D341Med (cell line): Measurements from ENCODE around the gene LYZL1.
"Not testable (repeated sequence)": the region's sequence is repeated elsewhere in the genome, so short reads cannot be mapped to it uniquely, and the experiment has no call there.

Experiments used
- DNase-seq: peaks from one replicate; pipeline ENCODE4 v3.0.0; 2012; ENCODE audit warnings: low spot score

The LYZL1 gene

DNA sequence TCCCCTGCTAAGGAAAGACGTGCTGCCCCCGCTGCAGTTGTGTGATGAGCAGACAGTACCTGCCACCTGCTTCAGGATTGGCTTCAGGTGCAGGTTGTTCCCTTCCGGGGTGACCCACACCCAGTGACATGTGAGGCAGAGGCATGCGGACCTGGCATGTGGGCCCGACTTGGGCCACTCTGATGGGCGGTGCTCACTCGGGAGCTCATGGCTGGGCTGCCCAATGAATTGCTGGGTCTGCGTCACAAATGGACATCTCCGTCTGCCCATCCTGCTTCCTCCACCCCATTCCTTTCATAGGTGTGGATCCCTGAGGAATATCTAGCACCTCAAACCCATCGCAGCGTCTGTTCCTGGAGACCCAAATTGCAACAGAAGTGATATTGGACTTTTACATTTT, 19.3 kb downstream of the LYZL1 start:
- not testable (repeated sequence) for DNase-seq

DNA sequence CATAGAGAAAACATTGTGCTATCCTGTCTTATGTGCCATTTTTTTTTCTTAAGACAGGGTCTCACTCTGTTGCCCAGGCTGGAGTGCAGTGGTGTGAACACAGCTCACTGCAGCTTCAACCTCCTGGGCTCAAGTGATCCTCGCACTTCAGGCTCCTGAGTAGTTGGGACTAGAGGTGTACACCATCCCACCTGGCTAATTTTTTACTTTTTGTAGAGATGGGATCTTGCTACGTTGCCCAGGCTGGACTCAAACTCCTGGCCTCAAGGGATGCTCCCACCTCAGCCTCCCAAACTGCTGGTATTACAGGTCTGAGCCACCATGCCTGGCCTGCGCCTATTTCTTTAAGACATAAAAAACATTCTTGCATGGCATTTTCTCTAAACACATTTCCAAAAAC, 20.6 kb downstream of the LYZL1 start:
- no peak for DNase-seq

DNA sequence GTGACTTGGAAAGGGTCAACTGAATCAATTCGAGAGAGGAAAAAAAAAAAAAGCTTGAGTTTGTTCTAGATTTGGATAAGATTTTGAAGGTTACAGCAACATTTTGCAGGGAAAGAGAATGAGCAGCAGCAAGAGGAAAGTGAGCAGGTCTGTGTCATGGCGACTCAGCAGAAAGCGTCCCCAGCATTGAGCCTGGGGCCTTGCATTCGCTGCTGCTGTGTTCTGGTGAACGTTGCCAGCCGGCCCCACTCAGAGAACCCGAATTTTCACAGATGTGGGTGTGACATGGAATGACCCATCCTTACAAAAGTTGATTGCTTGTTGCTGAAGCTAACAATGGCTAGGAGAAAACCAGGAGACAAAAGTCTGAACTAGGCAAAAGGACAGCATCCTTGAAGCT, 21.6 kb downstream of the LYZL1 start:
- DNase-seq, result not testable (repeated sequence)

DNA sequence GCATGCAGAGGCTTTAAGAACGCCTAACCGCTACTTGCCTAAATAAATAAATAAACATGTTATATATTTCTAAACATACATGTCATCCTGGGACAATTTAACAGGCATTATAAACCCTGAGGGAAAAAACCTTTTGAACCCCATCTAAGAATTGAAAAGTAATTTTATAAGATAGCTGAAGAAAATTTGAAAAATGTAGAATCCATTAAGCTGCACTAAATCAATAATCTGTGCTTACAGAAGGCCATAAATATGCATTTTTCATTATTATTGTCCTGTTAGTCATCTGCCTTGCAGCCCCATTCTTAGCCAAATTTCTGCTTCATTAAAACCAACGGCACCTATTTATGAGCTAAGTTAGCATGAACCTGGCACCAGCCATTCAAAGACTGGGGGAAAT, 24.2 kb downstream of the LYZL1 start:
- no peak for DNase-seq

DNA sequence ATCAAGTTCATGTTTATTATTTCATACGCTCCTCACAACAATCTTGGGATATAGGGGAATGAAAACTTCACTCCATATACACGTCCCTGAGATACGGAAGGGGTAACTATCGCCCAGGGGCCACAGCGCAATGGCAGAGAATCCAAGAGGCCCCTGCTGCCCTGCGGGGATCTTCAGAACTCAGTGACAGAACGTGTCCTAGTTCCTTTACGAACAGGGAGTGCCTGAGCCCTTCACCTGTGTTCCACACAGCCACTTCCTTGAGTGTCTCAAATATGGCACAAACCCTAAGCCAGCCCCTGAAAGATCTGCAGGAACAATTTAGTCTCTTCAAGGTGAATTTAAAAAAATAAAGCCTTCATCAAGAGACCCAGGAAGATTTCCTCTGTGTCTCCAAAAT, 25.9 kb downstream of the LYZL1 start:
- DNase-seq, result no peak

DNA sequence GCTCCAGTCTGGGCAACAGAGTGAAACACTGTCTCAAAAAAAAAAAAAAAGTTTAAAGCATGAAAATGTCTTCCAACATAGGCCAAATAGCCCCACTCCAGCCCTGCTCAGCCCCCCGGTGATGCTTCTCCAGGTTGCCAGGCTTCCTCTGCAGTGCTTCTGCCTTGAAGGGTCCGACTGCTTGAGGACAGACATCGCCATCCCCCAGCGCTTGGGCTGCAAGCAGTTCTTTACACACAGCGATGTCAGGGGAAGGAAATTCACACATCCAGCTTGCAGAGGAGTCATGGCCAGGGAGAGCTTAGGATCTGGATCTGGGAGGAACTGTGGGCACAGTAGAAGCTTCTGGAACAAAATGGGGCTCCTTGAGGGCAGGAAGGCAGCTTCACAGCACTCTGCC, 26.9 kb downstream of the LYZL1 start:
- DNase-seq, result no peak

DNA sequence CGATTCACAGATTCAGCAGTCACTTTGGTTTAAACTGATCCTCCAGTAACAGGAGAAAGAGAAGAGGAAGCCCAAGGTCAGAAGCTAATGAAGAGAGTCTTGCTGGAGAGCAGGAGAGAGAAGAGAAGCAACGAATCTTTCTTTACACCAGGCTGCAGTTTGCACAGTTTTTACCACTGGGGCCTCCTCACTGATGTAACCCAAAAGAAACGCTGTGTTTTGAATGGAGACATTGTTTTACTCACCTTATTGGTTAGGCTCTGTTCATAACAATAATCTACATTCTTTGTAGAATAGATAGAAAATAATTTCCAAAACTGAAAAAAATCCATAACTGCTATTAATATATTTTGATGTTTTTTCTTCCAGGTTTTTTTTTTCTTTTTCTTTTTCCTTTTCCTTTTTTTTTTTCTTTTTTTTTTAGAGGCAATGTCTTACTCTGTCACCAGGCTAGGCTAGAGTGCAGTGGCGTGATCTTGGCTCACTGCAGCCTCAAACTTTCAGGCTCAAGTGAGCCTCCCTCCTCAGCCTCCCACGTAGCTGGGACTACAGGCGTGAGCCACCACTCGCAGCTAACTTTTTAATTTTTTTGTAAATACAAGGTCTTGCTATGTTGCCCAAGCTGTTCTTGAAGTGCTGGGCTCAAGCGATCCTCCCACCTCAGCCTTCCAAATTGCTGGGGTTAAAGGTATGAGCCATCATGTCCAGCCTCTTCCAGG, 27.6 kb downstream of the LYZL1 start:
- no peak for DNase-seq

DNA sequence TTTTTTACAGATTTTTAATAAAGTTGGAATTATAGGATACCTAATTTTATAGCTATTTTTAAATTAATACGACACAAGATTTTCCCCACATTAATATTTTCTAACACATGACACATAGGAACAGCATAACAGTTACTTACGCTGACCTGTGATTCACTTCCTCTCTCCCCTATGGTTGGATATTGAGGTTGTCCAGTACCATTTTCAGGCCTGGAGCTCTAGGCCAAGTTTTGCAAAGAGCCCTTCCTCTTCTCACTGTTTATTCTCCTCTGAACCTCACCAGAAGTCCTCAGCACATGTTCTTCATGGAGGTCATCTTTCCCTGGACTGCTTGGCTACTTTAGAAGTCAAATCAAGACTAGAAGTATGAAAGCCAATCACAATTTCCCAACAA, 28.2 kb downstream of the LYZL1 start:
- DNase-seq, result no peak

DNA sequence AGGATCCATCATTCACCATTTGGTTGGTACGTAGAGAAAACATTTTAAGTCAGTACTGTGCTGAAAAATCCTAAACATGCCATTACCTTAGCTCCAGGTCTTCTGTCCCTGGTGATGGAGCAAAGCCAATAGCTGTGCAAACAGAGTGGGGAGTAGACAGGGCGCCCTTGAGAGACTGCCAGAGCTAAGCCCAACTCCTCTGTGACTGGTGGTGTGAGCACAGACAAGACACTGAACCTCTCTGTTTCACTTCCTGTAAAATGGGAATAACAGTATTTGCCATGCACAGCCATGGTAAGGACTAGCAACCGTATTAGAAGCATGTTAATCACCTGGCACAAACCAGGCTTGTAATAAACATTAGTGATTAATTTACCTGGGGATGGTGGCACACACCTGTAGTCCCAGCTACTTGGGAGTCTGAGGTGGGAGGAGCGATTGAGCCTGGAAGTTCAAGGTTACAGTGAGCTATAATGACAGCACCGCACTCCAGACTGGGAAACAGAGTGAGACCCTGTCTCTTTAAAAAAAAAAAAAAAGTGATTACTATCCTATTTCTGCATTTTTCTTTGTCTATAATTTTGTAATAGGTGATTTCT, 28.7 kb downstream of the LYZL1 start:
- no peak for DNase-seq

DNA sequence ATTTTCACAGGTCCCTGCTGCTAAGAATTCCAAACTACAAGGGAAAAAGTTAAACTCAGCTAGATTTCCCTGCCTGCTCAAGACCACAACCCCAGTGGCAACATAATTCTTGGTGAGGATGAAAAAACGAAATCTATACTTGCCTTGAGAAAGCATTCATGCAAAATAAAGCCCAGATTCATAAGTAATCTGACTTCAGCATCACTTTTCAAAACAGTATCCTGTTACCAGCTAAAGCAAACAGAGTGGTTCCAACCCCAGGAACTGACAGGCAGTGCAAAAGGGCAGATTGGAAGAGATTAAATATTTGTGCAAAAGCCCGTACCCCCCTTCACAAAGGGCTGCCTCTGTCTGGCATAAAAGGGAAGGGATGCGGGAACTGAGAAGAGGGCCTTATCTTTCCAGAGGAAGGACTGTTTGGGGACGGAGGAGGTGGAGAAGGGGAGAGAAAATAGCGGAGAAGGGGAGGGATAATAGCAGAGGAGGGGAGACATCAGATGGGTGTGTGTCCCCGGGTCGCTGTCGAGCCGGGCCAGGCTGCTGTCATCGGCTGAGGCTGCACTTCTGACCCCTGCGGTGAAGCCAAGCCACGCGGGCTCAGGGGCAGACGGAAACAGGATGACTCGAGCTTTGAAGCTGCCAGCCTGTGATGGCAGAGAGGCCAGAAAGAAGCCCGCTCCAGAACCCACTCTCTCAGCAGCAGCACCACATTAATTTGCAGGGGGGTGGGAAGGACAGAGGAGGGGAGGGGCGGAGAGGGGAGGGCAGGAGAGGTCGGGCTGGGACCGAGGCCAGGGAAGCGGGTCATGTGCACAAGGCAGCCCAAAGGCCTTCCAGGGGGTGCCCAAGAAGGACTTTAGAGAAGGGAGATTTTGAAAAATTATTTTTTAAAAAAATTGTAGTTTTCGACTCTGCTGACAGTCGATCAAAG, 29.5 kb downstream of the LYZL1 start:
- DNase-seq, result not testable (repeated sequence)

DNA sequence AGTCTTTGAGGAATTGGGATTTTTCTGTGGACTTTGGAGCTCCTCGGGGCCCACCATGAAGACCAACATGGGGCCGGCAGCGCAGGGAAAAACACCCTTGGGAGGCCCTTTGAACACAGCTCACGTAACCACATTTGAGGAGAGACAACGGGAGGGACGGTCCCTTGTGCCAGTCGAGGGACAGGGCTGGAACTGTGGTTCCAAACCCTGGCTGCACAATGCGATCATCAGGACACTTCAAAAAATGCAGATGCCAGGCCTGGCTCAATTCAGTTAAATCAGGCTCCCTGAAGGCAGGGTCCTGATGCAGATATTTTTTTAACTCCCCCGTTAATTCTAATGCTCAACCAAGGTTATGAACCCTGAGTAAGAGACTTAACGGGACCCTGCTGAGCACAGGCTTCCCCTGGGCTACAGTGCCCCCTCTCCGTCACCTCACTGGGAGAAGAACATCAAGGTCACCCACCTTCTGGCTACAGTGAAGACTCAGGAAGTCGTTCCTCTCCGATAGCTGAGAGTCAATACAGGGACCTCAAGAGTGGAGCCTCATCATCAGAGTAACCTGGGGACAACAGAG, 30.4 kb downstream of the LYZL1 start:
- no peak for DNase-seq

DNA sequence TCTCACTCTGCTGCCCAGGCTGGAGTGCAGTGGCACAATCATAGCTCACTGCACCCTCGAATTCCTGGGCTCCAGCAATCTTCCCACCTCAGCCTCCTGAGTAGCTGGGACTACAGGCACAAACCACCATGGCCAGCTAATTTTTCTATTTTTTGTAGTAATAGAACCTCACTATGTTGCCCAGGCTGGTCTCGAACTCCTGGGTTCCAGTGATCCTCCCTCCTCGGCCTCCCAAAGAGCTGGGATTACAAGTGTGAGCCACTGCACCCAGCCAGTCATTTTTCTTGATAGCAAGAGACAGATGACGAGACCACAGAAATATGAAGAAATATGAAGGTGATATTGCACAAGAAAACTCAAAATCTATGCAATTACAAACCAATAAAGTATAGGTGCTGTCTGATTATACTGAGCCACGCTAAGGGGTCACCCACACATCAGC, 31.8 kb downstream of the LYZL1 start:
- DNase-seq, result not testable (repeated sequence)

DNA sequence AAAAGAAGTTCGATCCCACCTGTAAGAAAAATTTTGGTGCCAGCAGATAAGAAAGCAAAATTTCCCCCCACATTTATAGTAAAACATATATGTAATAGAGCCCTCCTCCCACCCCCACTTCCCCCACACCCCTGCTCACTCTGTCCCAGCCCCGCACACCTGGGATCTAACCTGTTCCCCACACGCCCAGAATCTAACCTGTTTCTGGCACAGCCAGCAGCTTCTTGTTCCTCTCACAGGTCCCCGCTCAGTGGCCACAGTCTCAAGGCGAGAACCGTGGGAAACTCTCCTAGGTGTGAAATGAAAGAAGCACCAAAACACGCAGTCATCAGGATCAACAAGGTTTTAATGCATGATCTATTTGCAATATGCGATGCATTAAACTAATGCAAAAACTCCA, 32.8 kb downstream of the LYZL1 start:
- DNase-seq, result no peak

DNA sequence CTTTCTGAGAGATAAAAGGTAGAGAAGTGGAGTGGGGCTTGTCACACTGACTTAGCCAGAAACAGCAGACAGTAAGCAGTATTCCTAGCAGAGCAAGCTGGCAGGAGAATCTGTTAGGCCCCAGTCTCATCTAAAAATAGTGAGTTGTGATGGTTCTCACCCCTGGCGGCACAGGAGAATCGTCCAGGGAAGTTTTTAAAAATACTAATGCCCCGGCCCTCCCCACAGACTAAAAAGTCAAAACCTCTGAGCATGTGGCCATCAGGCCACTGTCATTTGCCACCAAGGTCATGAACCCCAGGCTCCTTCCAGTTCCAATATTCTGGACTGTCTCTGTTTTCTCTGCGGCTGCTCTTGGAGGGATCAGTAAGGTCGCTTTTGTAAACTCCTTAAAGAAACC, 34.0 kb downstream of the LYZL1 start:
- no peak for DNase-seq

DNA sequence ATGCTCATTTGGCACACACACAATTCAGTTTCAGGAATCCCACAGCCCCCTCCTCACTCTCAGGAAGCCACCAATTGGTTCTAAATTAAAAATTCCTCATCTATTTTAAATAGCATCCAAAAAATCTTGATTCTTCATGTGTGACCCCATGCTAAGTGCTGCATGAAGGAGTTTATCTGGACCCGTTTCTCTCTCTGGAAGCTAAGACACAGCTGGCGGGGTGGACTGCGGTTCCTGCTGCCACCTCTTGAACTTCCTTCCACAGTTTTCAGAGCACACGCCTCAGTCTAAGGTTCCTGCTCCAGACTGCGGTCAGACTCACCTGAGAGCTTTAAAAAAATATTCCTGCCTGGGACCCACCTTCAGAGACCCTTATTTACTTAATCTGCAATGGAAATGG, 34.5 kb downstream of the LYZL1 start:
- DNase-seq, result no peak

DNA sequence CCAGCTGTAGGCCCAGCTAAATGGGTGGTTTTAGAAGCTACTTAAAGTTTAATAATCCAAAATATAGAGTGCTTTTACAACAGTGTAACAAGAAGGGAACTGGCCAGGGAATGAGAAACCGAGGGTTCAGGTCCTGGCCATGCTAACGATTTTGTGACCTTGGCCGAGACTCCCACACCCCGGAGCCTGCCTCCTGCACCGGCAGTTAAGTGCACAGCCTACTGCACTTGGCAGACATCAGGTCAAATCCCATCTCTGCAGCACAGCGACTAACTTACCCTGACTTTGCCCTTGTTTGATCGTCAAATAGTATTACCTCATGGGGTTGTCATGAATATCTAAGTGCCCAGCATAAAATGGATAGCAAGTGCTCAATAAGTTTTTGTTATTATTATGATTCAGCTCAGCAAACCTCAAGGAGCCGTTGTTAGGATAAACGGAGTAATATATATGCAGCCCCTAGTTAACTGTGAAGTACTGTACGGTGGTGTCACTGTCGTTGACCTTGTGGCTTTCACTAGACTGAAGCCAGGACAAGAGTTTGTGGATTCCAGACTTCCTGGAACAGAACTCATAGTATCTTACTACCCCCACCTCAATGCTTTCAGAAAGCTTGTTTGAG, 35.5 kb downstream of the LYZL1 start:
- no peak for DNase-seq

DNA sequence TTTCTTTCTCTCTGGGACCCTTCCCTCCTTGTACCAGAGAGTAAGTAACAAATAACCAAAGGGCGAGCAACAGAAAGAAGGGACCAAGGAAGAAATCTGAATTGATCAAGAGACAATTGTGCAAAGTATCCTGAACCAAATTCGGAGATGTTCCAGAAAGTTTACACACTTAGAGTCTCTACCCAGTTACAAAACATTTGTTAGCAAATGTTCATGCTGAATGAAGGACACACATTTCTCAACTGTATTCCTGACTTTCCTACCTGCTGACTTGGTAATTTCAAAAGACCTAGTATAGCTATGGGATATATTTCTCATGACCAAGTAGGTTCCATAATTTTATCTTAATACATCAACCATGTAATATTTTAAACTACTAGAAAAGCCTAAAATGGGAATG, 37.4 kb downstream of the LYZL1 start:
- no peak for DNase-seq

DNA sequence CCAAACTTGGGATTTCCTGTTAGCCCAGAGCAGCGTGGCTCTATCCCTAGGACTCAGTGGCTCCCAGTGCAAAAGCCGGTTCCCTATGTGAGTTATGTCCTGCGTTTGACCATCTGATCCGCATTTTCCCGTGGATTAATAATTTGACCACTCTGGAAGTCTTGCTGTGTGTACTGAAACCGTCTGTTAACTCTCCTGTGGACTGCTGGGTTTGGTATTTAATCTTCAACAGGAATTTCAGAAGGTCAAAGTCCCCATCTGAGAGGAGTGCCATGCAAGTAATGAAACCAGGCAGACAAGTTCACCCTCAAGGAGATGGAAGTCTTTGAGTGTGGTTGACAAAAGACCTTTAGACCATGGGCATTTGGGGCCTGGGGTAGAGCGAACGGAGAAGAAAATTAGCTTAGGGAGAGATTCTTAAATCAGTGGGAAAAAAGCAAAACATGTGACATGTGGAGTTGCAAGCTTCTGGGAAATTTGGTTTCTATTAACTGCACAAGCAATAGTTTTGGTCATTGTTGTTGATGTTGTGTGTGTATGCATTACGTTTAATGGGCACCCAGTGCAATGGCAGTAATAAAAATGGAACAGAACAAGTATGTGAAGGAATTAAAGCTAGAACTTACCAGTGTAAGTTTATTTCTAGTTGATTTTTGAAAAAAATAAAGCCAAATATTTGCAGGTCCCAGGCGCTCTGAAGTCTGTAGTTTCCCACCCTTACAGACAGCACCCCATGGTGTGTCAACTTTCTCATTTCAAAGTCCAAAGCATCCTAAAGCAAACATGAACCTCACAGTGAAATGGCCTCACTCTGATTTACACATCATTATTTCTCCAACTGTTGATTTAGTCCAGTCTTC, 38.2 kb downstream of the LYZL1 start:
- no peak for DNase-seq

DNA sequence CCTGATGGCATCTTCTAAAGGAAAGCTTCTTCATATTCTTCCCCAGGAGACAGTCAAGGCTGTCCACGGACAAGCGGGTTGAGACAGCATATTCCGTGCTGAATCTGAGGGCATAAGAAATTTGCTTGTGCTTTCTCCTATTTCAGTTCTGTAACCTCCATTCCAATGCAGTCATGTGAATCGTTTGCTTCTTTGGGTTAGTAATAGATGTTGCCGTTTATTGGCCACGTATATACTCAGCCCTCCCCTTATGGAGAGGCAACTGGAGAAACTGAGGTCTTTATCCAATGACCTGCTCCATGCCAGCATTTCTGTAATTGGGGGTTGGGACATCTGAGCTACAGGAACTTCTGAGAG, 38.9 kb downstream of the LYZL1 start:
- no peak for DNase-seq

DNA sequence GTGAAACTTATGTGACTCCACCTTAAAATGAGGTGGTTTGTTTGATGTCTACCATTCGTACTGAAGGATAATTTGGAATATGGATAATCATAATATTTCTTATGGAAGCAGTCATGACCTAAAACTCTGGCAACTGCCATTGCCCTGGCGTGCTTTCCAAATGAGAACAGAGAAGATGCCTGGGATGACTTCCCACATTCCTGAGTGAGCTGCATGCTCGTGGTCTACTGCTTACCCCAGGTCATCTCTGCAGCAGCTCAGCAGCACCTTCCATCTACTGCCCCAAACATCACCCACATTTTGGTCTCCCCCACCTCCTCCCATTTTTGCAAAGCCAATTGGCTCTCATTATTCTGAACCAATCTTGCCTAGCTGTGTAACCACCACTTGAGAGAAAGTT, 40.1 kb downstream of the LYZL1 start:
- DNase-seq, result no peak

DNA sequence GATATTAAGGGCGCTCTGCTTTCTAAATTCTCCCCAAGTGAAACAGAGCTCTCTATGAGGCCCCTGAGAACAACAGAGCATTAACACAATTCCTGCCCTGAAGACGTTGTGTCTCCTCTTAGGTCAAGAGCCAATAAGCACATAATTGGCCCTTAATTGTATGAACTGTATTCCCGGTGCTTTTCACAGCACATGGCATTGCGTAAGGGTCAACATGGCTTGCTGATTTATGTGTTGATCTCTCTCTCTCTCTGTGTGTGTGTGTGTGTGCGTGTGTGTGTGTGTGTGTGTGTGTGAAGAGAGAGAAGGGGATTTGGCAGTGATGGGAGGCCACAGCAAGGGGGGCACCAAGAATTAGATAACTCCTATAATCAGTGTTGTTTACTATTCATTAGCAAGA, 40.5 kb downstream of the LYZL1 start:
- DNase-seq, result no peak
